Mammary epithelial cell (primary cell): ENCODE results near the gene DNMT3L.
"Not testable (repeated sequence)": the region's sequence is repeated elsewhere in the genome, so short reads cannot be mapped to it uniquely, and the experiment has no call there.

Source experiments
- EZH2 ChIP-seq: IDR thresholded peaks from 2 replicates; pipeline ENCODE4 v1.6.1; 2012; ENCODE audit warnings: low read length, inconsistent platforms, borderline replicate concordance
- TF ChIP-seq, protein P1 (sequence below), 2 donors: IDR thresholded peaks in 1 of 2; conservative IDR thresholded peaks in 1 of 2; 2 replicates each; pipeline ENCODE4 v1.5.1; 2011 to 2012; ENCODE audit warnings: inconsistent platforms in 2 of 2, low read length in 2 of 2, mild to moderate bottlenecking in 2 of 2, control low read depth in 1 of 2, low read depth in 1 of 2; ENCODE audit not compliant: insufficient read depth in 1 of 2; ENCODE audit errors: extremely low read depth in 1 of 2

DNA sequence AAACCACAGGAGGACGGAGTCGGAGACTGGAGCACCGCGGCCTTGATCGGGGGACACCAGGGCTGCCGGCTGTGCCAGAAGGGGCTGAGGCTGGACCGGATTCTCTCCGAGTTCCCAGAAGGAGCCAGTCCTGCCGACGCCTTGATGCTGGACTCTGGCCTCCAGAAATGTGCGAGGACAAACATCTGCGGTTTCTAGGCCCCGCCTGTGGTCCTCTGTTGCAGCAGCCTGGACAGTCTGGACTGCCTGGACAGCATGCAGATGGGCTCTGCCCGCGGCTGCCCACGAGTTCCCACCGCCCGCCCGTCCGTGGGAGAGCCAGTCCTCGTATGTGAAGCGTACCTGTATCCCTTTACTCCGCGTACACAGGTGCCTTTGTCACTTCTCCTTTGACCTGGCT lies 55.5 kb downstream of the DNMT3L start:
- TF ChIP-seq, protein P1, sequence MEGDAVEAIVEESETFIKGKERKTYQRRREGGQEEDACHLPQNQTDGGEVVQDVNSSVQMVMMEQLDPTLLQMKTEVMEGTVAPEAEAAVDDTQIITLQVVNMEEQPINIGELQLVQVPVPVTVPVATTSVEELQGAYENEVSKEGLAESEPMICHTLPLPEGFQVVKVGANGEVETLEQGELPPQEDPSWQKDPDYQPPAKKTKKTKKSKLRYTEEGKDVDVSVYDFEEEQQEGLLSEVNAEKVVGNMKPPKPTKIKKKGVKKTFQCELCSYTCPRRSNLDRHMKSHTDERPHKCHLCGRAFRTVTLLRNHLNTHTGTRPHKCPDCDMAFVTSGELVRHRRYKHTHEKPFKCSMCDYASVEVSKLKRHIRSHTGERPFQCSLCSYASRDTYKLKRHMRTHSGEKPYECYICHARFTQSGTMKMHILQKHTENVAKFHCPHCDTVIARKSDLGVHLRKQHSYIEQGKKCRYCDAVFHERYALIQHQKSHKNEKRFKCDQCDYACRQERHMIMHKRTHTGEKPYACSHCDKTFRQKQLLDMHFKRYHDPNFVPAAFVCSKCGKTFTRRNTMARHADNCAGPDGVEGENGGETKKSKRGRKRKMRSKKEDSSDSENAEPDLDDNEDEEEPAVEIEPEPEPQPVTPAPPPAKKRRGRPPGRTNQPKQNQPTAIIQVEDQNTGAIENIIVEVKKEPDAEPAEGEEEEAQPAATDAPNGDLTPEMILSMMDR (conservative IDR thresholded peaks at IDR 0.05 in 1 of 2, IDR thresholded peaks at IDR 0.05 in 1 of 2; ENCODE audit: extremely low read depth in 1 of 2, insufficient read depth in 1 of 2, low read depth in 1 of 2, low read length in 2 of 2), result not testable (repeated sequence)
- TF ChIP-seq EZH2, result not testable (repeated sequence)
